Gastroesophageal sphincter (tissue), 4 donors: ENCODE data around the gene PHC2. TPM values are rescaled to one million over a fixed set of nuclear protein-coding genes. Genes with fewer than 3 reads are reported as not detected.

Experiments used
- ATAC-seq: fragments of 150-250 bp; one replicate; pipeline ENCODE4 v1.9.1; 2016; ENCODE audit warnings: mild to moderate bottlenecking, moderate library complexity
- H3K27ac ChIP-seq, 4 donors: fragments of 200-600 bp; sonication (generic) in 3 of 4; 1 replicate in 3 of 4; 2 replicates in 1 of 4; pipeline ENCODE4 v1.5.1; 2016 to 2019
- H3K27me3 ChIP-seq: fragments of 200-600 bp; sonication (generic); one replicate; pipeline ENCODE4 v1.5.1; 2019
- H3K36me3 ChIP-seq, 2 donors: fragments of 200-600 bp; sonication (generic); one replicate each; pipeline ENCODE4 v1.5.1; 2019; ENCODE audit warnings: control low read depth in 1 of 2
- H3K4me1 ChIP-seq, 3 donors: fragments of 200-600 bp; sonication (generic); 1 replicate in 2 of 3; 2 replicates in 1 of 3; pipeline ENCODE4 v1.5.1; 2016 to 2019; ENCODE audit warnings: control low read depth in 2 of 3
- H3K4me3 ChIP-seq, 2 donors: fragments of 200-600 bp; sonication (generic); one replicate each; pipeline ENCODE4 v1.5.1; 2019; ENCODE audit warnings: mild to moderate bottlenecking in 1 of 2, moderate library complexity in 1 of 2
- H3K9me3 ChIP-seq, 3 donors: fragments of 200-600 bp; sonication (generic); one replicate each; pipeline ENCODE4 v1.5.1; 2017 to 2019; ENCODE audit warnings: control low read depth in 2 of 3
- CTCF ChIP-seq, 4 experiments: fragments of 200-600 bp in 2 of 4; fragments of 450-650 bp in 2 of 4; sonication (generic) in 1 of 4; IDR thresholded peaks; one replicate each; pipeline ENCODE4 v1.5.1; 2017 to 2019; ENCODE audit warnings: antibody characterized with exemption in 4 of 4, mild to moderate bottlenecking in 2 of 4, moderate library complexity in 2 of 4
- EP300 ChIP-seq: sonication (generic); formaldehyde crosslinking; IDR thresholded peaks from one replicate; pipeline ENCODE4 v1.6.1; 2017; ENCODE audit warnings: antibody characterized with exemption, mild to moderate bottlenecking
- POLR2A ChIP-seq, 2 donors: fragments of 450-650 bp; IDR thresholded peaks; one replicate each; pipeline ENCODE4 v1.6.1; 2017; ENCODE audit warnings: antibody characterized with exemption in 2 of 2, mild to moderate bottlenecking in 2 of 2, moderate library complexity in 1 of 2
- POLR2AphosphoS5 ChIP-seq: sonication (generic); formaldehyde crosslinking; IDR thresholded peaks from one replicate; pipeline ENCODE4 v1.6.1; 2017; ENCODE audit warnings: antibody characterized with exemption
- WGBS, 2 donors: methylation state at CpG; one replicate each; pipeline ENCODE4 v1.1.5; 2018; ENCODE audit warnings: low coverage in 1 of 2; 5-methylcytosine and 5-hydroxymethylcytosine counted together
- total RNA-seq, 4 donors: library from RNA; depleted of rRNA; stranded (reverse); fragments of >200 nt; gene quantifications; one replicate each; pipeline ENCODE4 v1.1.0, GENCODE V29; 2016

Gene PHC2
- total RNA-seq, 4 donors from 2014 or later: 99.8 to 223 (median 181) TPM

- Histone ChIP-seq H3K27ac (peak overlapping the region in 3 of 4 donors; percentile 33 to 50 (median 49)), H3K9me3 (no peaks in the 10 kb centered on the region), H3K4me1 (peaks cover 0 to 25% (median 6%) of the 10 kb centered on the region in 3 donors), H3K27me3 (no peaks in the 10 kb centered on the region), H3K4me3 (no peak overlapping the region), H3K36me3 (no peaks in the 10 kb centered on the region)
- WGBS, 2 donors: 23 to 80% methylated on average over 1 to 2 of the region's 3 CpGs
- TF ChIP-seq POLR2AphosphoS5 (peak; percentile 81), POLR2A (IDR thresholded peaks at IDR 0.05) (no peak), EP300 (no peak), CTCF (IDR thresholded peaks at IDR 0.05) (no peak)
- peak; percentile 46 for ATAC-seq
Observed at GRCh38 chr1:33433509-33434362, 2.8 kb upstream of the PHC2 start.

GRCh38 chr1:33429856-33430691 lies 821 bp downstream of the PHC2 start:
- peak; percentile 24 for TF ChIP-seq POLR2AphosphoS5
- TF ChIP-seq POLR2A (IDR thresholded peaks at IDR 0.05): no peak
- TF ChIP-seq CTCF (IDR thresholded peaks at IDR 0.05): peak in 1 of 4 experiments; percentile 6
- no peaks in the 10 kb centered on the region for H3K9me3 ChIP-seq
- H3K27me3 ChIP-seq: no peaks in the 10 kb centered on the region
- ATAC-seq: peak; percentile 60
- H3K4me1 ChIP-seq: peaks cover 0 to 48% (median 6%) of the 10 kb centered on the region in 3 donors
- H3K36me3 ChIP-seq: no peaks in the 10 kb centered on the region
- peak overlapping the region; percentile 65 to 72 for H3K4me3 ChIP-seq
- H3K27ac ChIP-seq: peak overlapping the region in 3 of 4 donors; percentile 83 to 92 (median 86)
- WGBS, 2 donors: 21 to 40% methylated on average over 14 to 15 of the region's 54 CpGs

- WGBS, 2 donors: 92 to 100% methylated on average over 2 of the region's 2 CpGs
- H3K4me1 ChIP-seq: peaks cover 0 to 48% (median 6%) of the 10 kb centered on the region in 3 donors
- no peaks in the 10 kb centered on the region for H3K36me3 ChIP-seq
- no peak for ATAC-seq
- no peaks in the 10 kb centered on the region for H3K9me3 ChIP-seq
- TF ChIP-seq POLR2A (IDR thresholded peaks at IDR 0.05) (no peak), EP300 (no peak), CTCF (IDR thresholded peaks at IDR 0.05) (no peak), POLR2AphosphoS5 (no peak)
- no peaks in the 10 kb centered on the region for H3K27me3 ChIP-seq
- H3K4me3 ChIP-seq: no peak overlapping the region
- H3K27ac ChIP-seq: no peak overlapping the region
Observed at GRCh38 chr1:33429332-33429731, 1.6 kb downstream of the PHC2 start.

- Histone ChIP-seq H3K27me3 (no peaks in the 10 kb centered on the region), H3K36me3 (no peaks in the 10 kb centered on the region), H3K9me3 (no peaks in the 10 kb centered on the region), H3K27ac (peak overlapping the region in 1 of 4 donors; percentile 33), H3K4me3 (no peak overlapping the region), H3K4me1 (peaks cover 0 to 48% (median 6%) of the 10 kb centered on the region in 3 donors)
- ATAC-seq: no peak
- WGBS, 2 donors: 92 to 96% methylated on average over 2 of the region's 2 CpGs
- TF ChIP-seq POLR2AphosphoS5 (no peak), POLR2A (IDR thresholded peaks at IDR 0.05) (no peak), CTCF (IDR thresholded peaks at IDR 0.05) (no peak), EP300 (no peak)
Observed at GRCh38 chr1:33428661-33429060, 2.2 kb downstream of the PHC2 start.
